Measurements from ENCODE around the gene PLD4. TPM values are rescaled to one million over a fixed set of nuclear protein-coding genes. Genes with fewer than 3 reads are reported as not detected.

PLD4 gene
- total and polyA plus RNA-seq, 9 of the 15 experiments (the other 6 are each of a cell fraction or from before 2014, with no cell fraction given): 0.18 to 0.24 TPM; not detected in 7

- TF ChIP-seq GABPA (tag; conservative IDR thresholded peaks at IDR 0.05; ENCODE audit: low read depth) (peak; percentile 36; the same call in 1 of the 2 replicates), SMARCA4 (IDR thresholded peaks at IDR 0.05) (0 out of 2 replicates have a peak, but pooled peaks have one; percentile 14), HES1 (IDR thresholded peaks at IDR 0.05; ENCODE audit: low read depth) (no peak)
Observed at GRCh38 chr14:104979758-104980610, 55.3 kb downstream of the PLD4 start (continued).

GRCh38 chr14:104980611-104981531 lies 56.2 kb downstream of the PLD4 start:
- Histone ChIP-seq H3K9me3 (replicated peaks; ENCODE audit: control insufficient read depth, insufficient read depth, low read depth, low read length) (no peaks in the 10 kb centered on the region), H3K9ac (ENCODE audit: insufficient read depth in 1 of 2, low read depth in 2 of 2, low read length in 2 of 2) (no peak overlapping the region), H4K20me1 (replicated peaks; ENCODE audit: control insufficient read depth, insufficient read depth, low read length) (0 out of 2 replicates have a peak, but pooled peaks cover 7% of the 10 kb centered on the region), H3K4me1 (replicated peaks in 1 of 2; ENCODE audit: control insufficient read depth in 2 of 2, insufficient read depth in 2 of 2, low read length in 2 of 2) (peaks cover 7 to 68% of the 10 kb centered on the region in 2 experiments; a peak in 4 of 5 replicates), H3K4me3 (no peak overlapping the region), H3K27ac (ENCODE audit: extremely low read depth, low read depth, low read length) (no peak overlapping the region), H3K79me2 (ENCODE audit: control insufficient read depth, insufficient read depth, low read length) (no peaks in the 10 kb centered on the region), H3K9me1 (ENCODE audit: control insufficient read depth, insufficient read depth, low read length) (no peaks in the 10 kb centered on the region), H3K36me3 (ENCODE audit: control insufficient read depth, insufficient read depth, low read length) (no peaks in the 10 kb centered on the region), H3K4me2 (ENCODE audit: insufficient read depth, low read length) (no peak overlapping the region), H3K27me3 (ENCODE audit: control insufficient read depth in 2 of 2, insufficient read depth in 2 of 2, low read length in 2 of 2) (no peaks in the 10 kb centered on the region), H2AFZ (ENCODE audit: low read depth, low read length) (no peak overlapping the region)
- WGBS (ENCODE audit: insufficient coverage, low coverage, missing lambda C conversion rate): 63% methylated on average over 16 of the region's 22 CpGs
- no peak for FAIRE-seq
- ChIA-PET POLR2A (interaction anchor here (0.6 to 0.8 kb wide), 3 partner anchors 13 to 93 kb away, joined by 3 read pairs; no protein-coding TSS in a partner anchor), CTCF (ENCODE audit: low intra/inter-chr PET ratio) (no interaction called here)
- no peak for DNase-seq (ENCODE audit: extremely low read depth in 1 of 4, low spot score in 3 of 4)
- in situ Hi-C loops (cut with MboI): no loop called here
- BruUV-seq (replicated peaks): no TSS peak
- intact Hi-C loops (cut with micrococcal nuclease): no loop called here
- no peak for ATAC-seq
- no peak for TF ChIP-seq ZNF445 (CRISPR knock-in tag; IDR thresholded peaks at IDR 0.05; ENCODE audit: low read depth)
